GM21576 (cell line): ENCODE measurements around the gene ARHGAP22.

Experiments used
- ATAC-seq: cut with Tn5 transposase; IDR thresholded peaks from one replicate; pipeline ENCODE4 v1.9.1; 2021; ENCODE audit warnings: mild to moderate bottlenecking, moderate library complexity; ENCODE audit not compliant: unreplicated experiment

ARHGAP22 gene

DNA sequence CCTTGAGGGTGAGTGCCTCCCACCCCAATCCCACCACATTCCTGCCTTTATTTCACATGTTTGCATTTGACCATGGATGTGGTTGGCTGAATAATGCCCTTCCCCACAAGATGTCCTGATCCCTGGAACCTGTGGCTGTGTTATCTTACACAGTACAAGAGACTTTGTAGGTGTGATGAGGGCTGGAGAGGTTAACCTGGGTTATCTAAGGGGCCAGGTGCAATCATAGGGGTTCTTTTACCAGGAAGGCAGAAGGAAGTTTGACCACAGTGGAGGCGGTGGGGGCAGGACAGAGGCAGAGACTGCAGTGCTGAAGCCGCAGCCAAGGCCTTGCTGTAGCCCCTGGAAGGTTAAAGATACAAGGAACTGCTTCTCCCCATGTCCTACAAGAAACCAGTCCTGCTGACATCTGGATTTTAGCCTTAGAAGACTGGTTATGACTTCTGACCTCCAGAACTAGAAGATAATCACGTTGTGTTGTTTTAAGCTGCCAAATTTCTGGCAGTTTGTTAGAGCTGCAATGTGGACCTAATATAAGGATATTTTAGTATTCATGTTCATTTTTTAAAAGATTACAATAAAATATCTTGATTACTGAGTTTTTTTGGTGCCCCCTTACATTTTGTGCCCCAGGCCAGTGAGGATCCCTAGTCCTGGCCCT, 136.6 kb downstream of the ARHGAP22 start:
- ATAC-seq: no peak

GRCh38 chr10:48467669-48468068, 137.2 kb downstream of the ARHGAP22 start:
- no peak for ATAC-seq

DNA sequence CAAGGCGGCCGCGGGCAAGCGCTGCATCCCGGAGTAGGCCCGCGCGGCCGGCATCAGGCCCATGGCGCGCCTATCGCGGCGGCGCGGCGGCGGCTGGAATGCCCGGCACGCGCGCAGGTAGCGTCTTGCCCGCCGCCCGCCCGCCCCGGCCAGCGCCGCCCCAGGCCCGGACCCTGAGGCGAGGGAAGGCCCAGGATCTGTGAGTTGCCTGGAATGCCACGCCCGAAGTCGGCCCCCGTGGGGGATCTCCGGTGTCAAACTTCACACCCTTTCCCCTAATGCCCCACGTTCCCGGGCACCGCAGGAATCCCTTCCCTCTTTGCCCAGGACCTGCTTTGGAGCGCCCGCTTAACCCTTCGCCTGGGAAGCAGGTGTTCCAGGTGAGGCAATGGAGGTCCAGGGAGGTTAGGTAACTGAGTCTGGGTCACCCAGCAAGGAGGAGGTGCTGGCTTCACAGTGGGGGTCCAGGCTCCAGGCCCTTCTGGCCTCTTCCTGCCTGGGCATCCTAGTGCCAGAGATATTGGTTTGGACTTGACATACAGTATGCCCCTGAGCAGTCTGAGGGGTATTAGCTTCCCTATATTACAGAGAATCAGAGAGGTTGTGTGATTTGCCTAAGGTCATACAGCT, 138.1 kb downstream of the ARHGAP22 start:
- ATAC-seq: no peak

DNA sequence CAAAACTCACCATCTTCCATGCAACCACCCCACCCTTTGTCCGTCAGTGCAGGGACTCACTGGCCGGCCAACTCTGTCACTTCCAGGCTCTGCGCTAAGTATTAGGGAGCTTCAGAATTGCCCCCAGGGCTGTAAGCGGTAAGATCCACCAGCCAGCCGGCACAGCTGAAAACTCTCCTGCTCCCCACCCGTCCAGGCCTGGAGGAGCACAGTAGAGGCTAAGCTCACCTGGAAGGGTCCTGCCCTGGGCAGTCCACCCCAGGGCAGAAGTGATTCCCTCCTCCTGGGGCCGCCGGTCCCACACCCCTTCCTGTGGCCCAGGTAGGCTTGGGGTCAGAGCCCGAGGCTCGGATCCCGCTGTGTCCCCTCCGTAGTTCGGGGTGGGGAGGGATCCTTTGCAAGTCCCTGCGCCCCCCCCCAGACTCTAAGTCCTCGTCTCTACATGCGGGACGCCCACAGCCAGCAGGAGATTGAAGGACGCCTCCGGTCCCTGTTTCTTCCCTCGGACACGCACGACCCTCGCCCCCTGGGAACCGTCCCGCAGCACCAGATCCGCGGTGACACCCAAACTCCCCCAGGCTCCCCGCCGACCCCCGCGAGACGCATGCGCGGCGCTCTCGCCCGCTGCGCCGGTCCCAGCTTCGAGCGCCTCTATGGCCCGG, 138.9 kb downstream of the ARHGAP22 start:
- ATAC-seq: no peak

DNA sequence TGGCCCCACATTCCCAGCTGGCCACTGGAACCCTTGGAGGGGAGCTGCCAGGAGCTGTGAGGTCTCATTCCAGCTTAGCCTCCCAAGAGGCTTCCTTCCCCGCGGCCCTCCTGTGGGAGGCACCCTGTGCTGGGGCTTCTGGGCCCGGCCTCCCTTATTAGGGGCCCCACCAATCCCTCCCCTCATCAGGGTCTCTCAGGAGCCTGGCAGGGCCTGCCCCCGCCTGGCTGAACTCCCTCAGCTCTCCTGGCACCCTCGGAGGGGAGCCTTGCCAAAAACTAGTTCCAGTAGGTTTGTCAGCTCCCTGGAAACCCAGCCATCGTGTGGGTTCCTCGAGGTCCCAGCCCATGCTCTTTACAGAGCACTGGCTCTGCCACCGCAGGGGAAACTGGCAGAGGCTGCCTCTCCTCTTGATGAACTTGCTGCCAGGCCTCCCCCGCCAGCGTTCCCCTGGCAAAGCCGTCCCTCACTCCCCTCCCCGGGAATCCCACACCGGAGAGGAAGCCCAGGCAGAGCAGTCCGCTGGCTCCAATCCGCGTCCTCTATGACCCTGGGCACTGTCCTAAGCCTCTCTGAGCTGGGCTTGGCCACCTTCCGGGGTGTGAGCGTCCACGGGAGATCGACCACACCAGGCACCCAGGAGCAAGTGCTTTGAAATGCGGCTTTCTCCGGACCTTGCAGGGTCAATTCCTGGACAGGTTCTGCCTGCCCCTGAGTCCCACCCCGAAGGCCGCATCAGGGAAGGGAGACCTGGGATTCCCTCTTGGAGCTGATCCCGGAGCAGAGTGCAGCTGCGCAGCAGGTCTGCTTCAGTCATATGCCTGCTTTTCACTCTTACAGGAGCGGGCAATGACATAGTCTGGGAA, 139.8 kb downstream of the ARHGAP22 start:
- ATAC-seq: no peak

GRCh38 chr10:48464121-48464870, 140.6 kb downstream of the ARHGAP22 start:
- ATAC-seq: no peak

GRCh38 chr10:48463318-48464003, 141.4 kb downstream of the ARHGAP22 start:
- no peak for ATAC-seq

- ATAC-seq: no peak
These were observed 142.3 kb downstream of the ARHGAP22 start for GRCh38 chr10:48462482-48463020.

DNA sequence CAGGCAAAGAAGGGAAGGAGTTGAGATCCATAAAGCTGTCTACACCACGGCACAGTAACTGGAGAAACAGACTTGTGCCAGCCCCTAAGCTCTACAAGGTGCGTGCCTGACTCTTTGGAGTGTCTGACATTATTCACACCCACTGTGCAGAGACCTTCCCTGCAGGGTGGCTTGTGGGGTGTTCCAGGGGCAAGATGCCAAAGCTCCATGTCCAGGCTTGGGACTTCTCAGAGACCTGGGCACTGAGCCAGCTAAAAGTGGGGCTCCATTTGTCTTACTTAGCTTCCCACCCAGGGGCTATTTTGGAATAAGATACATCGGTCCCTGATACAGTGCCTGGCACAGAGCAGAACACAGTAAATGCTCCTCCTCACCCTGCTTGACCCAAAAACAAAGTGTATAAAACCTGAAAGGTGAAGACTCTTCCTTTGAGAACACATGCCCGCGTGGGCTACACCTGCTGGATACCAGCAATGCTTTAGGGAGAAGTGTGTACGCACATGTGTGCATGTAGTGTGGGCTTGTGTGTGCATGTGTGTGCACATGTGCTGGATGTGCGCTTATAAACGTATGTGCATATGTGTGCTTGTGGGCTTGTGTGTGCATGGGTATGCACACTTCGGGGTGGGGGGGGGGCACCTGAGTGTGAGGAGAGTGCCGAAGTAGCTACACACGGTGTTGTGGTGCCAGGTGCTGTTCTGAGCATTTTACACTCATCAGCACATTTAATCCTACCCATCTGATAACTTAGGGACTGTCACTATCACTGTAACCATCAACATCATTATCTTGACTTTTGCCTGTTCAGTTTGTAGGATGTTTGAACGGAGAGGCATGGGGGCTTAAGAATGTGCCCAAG, 143.0 kb downstream of the ARHGAP22 start:
- no peak for ATAC-seq

- no peak for ATAC-seq
These were observed 144.7 kb downstream of the ARHGAP22 start for GRCh38 chr10:48460182-48460581.

DNA sequence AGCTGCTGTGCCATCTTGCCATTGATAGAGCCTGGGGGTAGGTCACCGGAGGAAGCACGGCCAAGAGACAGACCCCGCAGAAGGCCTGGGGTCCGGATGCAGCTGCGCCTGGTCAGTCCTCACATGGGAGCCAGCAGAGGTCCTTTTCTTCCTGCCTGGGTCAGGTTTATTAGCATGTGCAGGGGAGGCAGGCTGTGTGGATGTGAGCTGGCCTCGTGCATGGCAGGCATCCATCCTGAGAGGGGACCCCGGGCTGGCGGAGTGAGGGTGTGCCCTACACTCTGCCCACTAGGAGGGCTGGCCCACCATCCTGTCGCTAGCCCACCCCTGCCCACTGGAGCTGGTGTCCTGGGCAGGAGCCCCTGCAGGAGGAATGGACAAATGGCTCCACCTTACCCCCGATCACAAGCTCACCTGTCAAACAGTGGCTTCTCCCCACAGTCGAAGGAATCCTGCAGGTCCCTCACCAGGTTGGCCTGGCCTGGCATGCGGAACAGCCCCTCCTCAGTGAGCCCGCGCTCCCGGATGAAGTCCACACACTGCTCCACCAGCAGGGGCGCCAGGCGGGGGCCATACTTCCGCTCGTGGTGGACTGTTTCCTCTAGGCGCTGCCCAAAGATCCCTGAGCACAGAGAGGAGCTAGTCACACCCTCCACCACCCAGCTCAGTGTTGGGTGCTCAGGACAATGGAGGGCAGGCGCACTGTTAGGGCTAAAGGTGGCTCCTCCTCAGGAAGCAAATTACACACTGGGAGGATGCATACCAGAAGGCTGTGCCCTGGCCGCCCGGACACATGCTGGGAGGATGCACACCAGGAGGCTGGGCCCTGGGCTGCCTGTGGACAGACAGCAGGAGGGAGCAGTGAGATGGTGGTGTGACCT, 145.4 kb downstream of the ARHGAP22 start:
- no peak for ATAC-seq

DNA sequence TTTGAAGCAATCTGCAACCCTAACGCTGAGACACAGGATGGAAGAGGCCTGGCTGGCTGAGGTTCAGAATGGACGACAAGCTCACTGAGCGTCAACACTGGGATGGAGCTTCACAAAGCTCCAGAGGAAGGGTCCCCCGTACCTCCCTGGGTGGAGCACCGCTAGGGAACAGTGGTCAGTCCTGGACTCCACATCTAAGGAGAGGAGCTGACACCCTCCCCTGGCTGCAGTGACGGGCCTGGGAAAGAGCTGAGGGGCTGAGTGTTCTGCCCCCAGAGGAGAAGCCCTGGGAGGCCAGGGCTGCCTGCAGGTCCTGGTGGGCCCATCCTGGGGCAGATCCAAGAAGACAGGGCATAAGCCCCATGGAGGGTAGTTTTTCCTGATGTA, 146.2 kb downstream of the ARHGAP22 start:
- ATAC-seq: no peak

GRCh38 chr10:48457949-48458661, 146.8 kb downstream of the ARHGAP22 start:
- no peak for ATAC-seq

GRCh38 chr10:48456808-48457761, 147.8 kb downstream of the ARHGAP22 start:
- ATAC-seq: no peak

DNA sequence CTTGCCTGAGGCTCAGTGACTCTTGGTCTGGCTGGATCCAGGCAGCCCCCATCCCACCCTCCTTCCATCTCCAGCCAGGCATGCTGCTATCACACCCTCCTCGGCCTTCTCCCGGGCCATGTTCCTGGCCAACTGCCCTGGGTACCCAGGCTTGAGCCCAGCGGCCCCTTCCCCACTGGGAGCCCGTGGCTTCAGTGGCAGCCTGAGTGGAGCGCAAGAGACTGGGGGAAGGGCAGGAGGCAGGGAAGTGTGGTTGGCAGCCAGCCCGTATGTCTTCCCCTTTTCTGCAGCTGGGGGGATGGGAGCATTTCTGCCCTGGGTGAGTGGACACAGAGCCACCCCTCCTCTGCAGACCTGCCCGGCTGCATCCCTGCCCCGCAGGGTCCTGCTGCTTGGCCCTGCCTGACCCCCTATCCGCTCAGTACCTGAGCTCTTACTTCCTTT, 148.5 kb downstream of the ARHGAP22 start:
- ATAC-seq: no peak
